ENCODE measurements around the gene NAP1L4. TPM values are rescaled to one million over a fixed set of nuclear protein-coding genes. Genes with fewer than 3 reads are reported as not detected.
"Not testable (repeated sequence)": the region's sequence is repeated elsewhere in the genome, so short reads cannot be mapped to it uniquely, and the experiment has no call there.

NAP1L4 gene
- total RNA-seq, 1 donor from 2014 or later = 171 TPM

DNA sequence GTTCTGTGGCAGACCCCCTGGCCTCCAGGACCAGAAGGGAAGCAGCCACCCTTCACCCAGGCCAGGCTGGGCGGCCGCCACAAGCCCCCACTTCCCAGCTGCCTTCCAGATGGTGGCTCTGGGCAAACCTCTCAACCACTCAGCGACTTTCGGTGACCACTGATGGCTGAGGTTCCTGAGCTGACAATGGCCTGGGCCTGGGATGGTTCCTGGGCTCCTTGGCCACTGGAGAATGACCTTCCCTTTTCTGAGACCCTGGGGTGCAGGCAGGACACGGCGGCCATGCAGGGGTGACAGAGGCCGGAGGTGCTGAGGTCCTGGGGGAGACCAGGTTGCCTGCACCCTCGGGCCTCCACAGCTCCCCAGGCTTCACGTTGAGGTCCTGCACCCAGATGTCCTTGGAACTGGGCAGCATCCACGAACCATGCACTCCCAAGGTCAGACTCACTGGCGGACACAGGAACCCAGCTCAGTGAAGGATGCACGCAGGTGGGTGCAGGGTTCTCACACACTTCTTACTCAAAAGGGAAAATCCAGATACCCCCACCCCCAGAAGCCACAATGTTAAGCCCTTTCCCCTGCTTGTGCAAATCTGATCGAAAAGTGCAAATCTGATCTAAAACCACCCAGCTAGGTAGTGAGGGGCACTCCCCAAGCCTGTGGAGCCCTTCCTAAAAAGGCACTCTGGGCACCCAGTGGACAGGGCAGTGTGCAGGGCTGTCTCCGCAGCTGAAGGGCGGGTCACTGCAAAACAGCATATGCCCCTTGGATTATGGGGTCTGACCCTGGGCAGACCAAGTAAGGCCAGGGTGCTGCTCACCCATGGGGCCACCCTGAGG lies 49.0 kb downstream of the NAP1L4 start:
- H3K27ac Mint-ChIP-seq = no peak overlapping the region
- DNase-seq (ENCODE audit: low spot score in 2 of 2, unreplicated experiment in 2 of 2) = no peak
- H3K27me3 Mint-ChIP-seq (ENCODE audit: low read depth) = no peaks in the 10 kb centered on the region
- peaks cover 12% of the 10 kb centered on the region for H3K9me3 Mint-ChIP-seq
- no peak overlapping the region for H3K4me3 Mint-ChIP-seq
- peaks cover 13% of the 10 kb centered on the region for H3K4me1 Mint-ChIP-seq
- peaks cover 19% of the 10 kb centered on the region for H3K36me3 Mint-ChIP-seq
- TF ChIP-seq, protein P1, sequence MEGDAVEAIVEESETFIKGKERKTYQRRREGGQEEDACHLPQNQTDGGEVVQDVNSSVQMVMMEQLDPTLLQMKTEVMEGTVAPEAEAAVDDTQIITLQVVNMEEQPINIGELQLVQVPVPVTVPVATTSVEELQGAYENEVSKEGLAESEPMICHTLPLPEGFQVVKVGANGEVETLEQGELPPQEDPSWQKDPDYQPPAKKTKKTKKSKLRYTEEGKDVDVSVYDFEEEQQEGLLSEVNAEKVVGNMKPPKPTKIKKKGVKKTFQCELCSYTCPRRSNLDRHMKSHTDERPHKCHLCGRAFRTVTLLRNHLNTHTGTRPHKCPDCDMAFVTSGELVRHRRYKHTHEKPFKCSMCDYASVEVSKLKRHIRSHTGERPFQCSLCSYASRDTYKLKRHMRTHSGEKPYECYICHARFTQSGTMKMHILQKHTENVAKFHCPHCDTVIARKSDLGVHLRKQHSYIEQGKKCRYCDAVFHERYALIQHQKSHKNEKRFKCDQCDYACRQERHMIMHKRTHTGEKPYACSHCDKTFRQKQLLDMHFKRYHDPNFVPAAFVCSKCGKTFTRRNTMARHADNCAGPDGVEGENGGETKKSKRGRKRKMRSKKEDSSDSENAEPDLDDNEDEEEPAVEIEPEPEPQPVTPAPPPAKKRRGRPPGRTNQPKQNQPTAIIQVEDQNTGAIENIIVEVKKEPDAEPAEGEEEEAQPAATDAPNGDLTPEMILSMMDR (IDR thresholded peaks at IDR 0.05; ENCODE audit: unreplicated experiment) = no peak

DNA sequence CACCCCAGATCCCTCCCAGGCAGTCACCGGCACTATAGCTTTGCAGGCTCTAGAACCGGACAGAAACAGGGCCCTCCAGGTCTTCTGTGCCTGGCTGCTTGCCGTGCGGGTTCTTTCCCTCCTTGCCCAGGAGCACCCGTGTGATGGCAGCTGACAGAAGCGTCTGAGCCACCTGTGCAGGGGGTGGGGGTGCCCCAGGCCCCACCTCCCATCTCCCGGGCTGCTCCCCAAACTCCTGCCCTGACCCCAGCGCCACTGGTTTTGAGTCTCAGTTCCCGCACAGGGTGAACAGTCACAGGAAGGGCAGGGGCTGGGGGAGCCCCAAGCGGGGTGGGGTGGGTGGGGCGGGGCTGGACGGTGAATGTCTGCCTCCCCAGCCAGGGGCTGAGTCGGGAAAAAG lies 49.7 kb downstream of the NAP1L4 start:
- Mint-ChIP-seq H3K27ac (no peak overlapping the region), H3K27me3 (ENCODE audit: low read depth) (no peaks in the 10 kb centered on the region), H3K36me3 (peaks cover 21% of the 10 kb centered on the region), H3K4me3 (no peak overlapping the region), H3K9me3 (peaks cover 18% of the 10 kb centered on the region), H3K4me1 (peaks cover 13% of the 10 kb centered on the region)
- DNase-seq (ENCODE audit: low spot score in 2 of 2, unreplicated experiment in 2 of 2) = no peak
- TF ChIP-seq, protein P1 (IDR thresholded peaks at IDR 0.05; ENCODE audit: unreplicated experiment) = no peak

DNA sequence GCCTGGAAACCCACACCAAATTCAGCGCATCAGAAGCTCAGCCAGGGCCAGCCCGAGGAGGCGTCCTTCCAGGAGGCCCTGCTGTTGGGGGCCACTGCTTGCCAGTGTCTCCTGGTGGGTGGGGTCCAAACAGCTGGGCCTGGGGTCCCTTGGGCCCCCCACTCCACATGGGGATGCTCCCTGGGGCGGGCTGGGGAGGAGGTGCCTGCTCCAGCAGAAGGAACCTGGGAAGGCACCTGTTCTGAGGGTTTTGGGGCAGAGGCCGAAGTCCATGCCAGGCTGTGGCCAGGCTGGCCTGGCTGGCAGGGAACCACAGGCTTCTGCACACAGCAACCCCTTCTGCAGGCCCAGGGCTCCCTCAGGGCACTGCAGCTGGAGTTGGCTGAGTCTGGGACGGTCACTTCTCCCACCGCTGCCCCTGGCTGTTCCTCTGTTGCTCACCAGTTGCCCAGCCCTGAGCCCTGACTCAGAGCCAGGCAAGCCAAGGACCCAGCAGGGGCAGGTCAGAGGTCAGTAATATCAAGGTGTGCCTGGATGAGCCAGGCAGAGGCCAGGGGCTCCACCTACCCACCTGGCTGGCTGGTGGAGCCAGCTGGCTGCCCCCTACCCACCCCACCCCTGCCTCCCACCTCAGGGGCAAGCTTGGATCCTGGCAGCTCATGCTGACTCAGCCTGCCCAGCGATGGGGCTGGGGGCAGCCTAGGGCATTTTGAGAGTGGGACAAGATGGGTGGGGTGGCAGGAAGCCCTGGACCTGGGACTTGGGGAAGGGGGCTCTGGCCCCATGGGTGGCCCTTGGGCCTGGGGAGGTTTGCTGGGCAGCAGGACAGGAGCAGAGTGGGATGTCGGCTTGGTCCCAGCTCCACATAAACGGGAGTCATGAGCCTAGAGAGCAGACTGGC lies 51.0 kb downstream of the NAP1L4 start:
- H3K27me3 Mint-ChIP-seq (ENCODE audit: low read depth) = no peaks in the 10 kb centered on the region
- peaks cover 11% of the 10 kb centered on the region for H3K4me1 Mint-ChIP-seq
- H3K9me3 Mint-ChIP-seq = peaks cover 23% of the 10 kb centered on the region
- no peak for DNase-seq (ENCODE audit: low spot score in 2 of 2, unreplicated experiment in 2 of 2)
- TF ChIP-seq, protein P1 (IDR thresholded peaks at IDR 0.05; ENCODE audit: unreplicated experiment) = no peak
- peaks cover 19% of the 10 kb centered on the region for H3K36me3 Mint-ChIP-seq
- no peak overlapping the region for H3K4me3 Mint-ChIP-seq
- no peak overlapping the region for H3K27ac Mint-ChIP-seq

DNA sequence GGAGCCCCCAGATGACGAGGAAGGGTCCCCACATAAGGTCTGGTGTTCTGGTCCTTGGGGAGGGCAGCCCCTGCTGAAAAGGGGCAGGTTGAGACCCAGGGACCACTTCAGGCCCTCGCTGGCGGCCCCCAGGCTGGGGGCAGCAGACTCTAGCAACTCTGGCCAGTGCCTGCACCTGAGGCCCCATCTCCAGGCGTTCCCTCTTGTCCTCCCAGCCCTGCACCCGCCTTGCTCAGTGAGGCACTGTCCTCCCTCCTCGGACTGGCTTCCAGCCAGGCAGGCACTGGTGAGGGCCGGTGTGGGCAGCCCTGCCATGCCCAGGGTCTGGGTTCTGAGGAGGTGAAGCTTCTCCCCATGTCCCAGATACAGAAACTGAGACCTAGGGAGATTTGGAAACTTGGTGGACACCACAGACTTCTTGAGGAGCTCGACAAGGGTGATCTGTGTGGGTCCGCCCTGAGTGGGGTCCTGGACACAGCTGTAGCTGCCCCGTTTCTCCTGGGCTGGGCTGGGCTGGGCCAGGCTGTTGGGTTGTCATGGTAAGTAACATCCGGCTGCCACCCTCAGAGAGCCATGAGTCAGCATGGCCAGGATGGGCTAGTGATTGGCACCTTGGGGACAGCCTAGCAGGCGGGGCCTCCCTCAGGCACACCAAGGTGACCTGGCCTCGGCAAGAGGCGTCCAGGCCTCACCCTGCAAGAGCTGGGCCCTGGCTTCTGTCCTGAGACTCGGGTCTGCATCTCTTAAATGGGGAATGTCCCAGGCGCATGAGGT lies 51.8 kb downstream of the NAP1L4 start:
- Mint-ChIP-seq H3K27ac (no peak overlapping the region), H3K4me1 (peaks cover 3% of the 10 kb centered on the region), H3K36me3 (peaks cover 19% of the 10 kb centered on the region), H3K27me3 (ENCODE audit: low read depth) (no peaks in the 10 kb centered on the region), H3K9me3 (peaks cover 23% of the 10 kb centered on the region), H3K4me3 (no peak overlapping the region)
- TF ChIP-seq, protein P1 (IDR thresholded peaks at IDR 0.05; ENCODE audit: unreplicated experiment) = no peak
- no peak for DNase-seq (ENCODE audit: low spot score in 2 of 2, unreplicated experiment in 2 of 2)

DNA sequence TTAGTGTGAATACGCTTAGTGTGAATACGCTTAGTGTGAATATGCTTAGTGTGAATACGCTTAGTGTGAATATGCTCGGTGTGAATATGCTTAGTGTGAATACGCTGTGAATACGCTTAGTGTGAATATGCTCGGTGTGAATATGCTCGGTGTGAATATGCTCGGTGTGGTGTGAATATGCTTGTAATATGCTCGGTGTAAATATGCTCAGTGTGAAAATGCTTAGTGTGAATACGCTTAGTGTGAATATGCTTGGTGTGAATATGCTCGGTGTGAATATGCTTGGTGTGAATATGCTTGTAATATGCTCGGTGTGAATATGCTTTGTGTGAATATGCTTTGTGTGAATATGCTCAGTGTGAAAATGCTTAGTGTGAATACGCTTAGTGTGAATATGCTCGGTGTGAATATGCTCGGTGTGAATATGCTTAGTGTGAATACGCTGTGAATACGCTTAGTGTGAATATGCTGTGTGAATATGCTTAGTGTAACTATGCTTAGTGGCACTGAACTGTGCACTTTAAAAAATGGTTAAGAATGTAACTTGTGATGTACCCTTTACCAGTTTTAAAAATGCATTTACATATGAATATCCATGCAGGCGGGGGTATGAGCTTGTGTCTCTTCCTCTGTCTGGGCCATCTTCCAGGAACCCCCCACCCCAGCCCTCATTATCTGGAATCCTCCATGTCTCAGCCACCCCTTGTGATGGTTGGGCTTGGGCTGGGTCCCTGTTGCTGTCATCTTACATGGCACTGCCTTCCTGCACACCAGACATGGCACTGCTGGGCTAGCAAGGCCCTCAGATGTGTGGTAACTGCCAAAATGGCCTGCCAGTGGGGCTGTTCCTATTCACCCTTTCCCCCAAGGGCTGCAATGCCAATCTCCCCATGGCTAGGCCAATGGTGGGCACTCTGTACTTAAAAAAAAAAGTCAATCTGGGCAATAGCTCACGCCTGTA lies 53.4 kb downstream of the NAP1L4 start:
- H3K36me3 Mint-ChIP-seq = peaks cover 19% of the 10 kb centered on the region
- H3K27me3 Mint-ChIP-seq (ENCODE audit: low read depth); DNase-seq (ENCODE audit: low spot score in 2 of 2, unreplicated experiment in 2 of 2); H3K4me3 Mint-ChIP-seq; H3K4me1 Mint-ChIP-seq: not testable (repeated sequence)
- H3K27ac Mint-ChIP-seq = peak overlapping the region; percentile 47
- H3K9me3 Mint-ChIP-seq = peaks cover 23% of the 10 kb centered on the region

DNA sequence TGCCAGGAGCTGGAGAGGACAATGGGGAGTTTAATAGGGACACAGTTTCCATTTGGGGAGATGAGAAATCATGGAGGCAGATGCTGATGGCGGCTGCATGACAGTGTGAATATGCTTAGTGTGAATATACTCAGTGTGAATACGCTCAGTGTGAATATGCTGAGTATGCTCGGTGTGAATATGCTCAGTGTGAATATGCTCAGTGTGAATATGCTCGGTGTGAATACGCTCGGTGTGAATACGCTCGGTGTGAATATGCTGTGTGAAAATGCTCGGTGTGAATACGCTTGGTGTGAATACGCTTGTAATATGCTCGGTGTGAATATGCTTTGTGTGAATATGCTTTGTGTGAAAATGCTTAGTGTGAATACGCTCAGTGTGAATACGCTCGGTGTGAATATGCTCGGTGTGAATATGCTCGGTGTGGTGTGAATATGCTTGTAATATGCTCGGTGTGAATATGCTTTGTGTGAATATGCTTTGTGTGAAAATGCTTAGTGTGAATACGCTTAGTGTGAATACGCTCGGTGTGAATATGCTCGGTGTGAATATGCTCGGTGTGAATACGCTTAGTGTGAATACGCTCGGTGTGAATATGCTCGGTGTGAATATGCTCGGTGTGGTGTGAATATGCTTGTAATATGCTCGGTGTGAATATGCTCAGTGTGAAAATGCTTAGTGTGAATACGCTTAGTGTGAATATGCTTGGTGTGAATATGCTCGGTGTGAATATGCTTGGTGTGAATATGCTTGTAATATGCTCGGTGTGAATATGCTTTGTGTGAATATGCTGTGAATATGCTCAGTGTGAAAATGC lies 54.3 kb downstream of the NAP1L4 start:
- H3K36me3 Mint-ChIP-seq = peaks cover 19% of the 10 kb centered on the region
- peak overlapping the region; percentile 83 for H3K27ac Mint-ChIP-seq
- DNase-seq (ENCODE audit: low spot score in 2 of 2, unreplicated experiment in 2 of 2); H3K27me3 Mint-ChIP-seq (ENCODE audit: low read depth); H3K4me1 Mint-ChIP-seq: not testable (repeated sequence)
- H3K4me3 Mint-ChIP-seq = peak overlapping the region; percentile 26
- peaks cover 23% of the 10 kb centered on the region for H3K9me3 Mint-ChIP-seq

Data from mesothelial cell of epicardium (in vitro differentiated cells).